SU-DHL-6 (cell line): Measurements from ENCODE around the gene ARL15.

Experiments used
- H2AFZ ChIP-seq: fragments of 200-600 bp; sonication (generic); 2 replicates; pipeline ENCODE4 v1.6.1; 2014; ENCODE audit warnings: low read depth, mild to moderate bottlenecking, moderate library complexity, mixed read lengths, antibody characterized with exemption, low read length; ENCODE audit not compliant: severe bottlenecking
- H3F3A ChIP-seq: fragments of 200-600 bp; shearing (Covaris generic); 2 replicates; pipeline ENCODE4 v1.6.0; 2016; ENCODE audit warnings: antibody characterized with exemption, mild to moderate bottlenecking; ENCODE audit not compliant: insufficient read depth
- H3K27ac ChIP-seq: fragments of 200-600 bp; sonication (generic); 2 replicates; pipeline ENCODE4 v1.5.1; 2016; ENCODE audit warnings: low read depth, mild to moderate bottlenecking, low read length, moderate library complexity, mixed read lengths
- H3K27me3 ChIP-seq: fragments of 200-600 bp; sonication (generic), shearing (Covaris generic); 2 replicates; pipeline ENCODE4 v1.6.0; 2014; ENCODE audit warnings: mild to moderate bottlenecking, low read length
- H3K36me3 ChIP-seq: fragments of 200-600 bp; sonication (generic); 2 replicates; pipeline ENCODE4 v1.6.1; 2014; ENCODE audit warnings: mild to moderate bottlenecking, low read length, mixed read lengths
- H3K4me2 ChIP-seq: fragments of 300-600, 200-600 bp; shearing (Covaris generic), sonication (generic); 2 replicates; pipeline ENCODE4 v1.6.0; 2014; ENCODE audit warnings: low read length, low read depth, mild to moderate bottlenecking; ENCODE audit not compliant: poor library complexity, severe bottlenecking
- H3K4me3 ChIP-seq: fragments of 200-600 bp; sonication (generic); 2 replicates; pipeline ENCODE4 v1.5.1; 2014; ENCODE audit warnings: antibody characterized with exemption, low read length, mild to moderate bottlenecking, mixed read lengths; ENCODE audit not compliant: insufficient read depth, poor library complexity, severe bottlenecking
- H3K79me2 ChIP-seq: fragments of 200-600 bp; sonication (generic); 2 replicates; pipeline ENCODE4 v1.6.1; 2014; ENCODE audit warnings: mild to moderate bottlenecking, low read length, moderate library complexity; ENCODE audit not compliant: insufficient read depth
- H3K9ac ChIP-seq: fragments of 200-600 bp; sonication (generic); 2 replicates; pipeline ENCODE4 v1.7.0; 2014; ENCODE audit warnings: mild to moderate bottlenecking, low read length
- H3K9me2 ChIP-seq: fragments of 200-600 bp; sonication (generic); replicated peaks from 2 replicates; pipeline ENCODE4 v1.6.1; 2014; ENCODE audit warnings: low read length; ENCODE audit not compliant: insufficient read depth
- H3K9me3 ChIP-seq: fragments of 200-600 bp; sonication (generic); 2 replicates; pipeline ENCODE4 v1.6.1; 2014; ENCODE audit warnings: low read length, mixed read lengths; ENCODE audit not compliant: insufficient read depth
- H4K20me1 ChIP-seq: fragments of 200-600 bp; sonication (generic); 2 replicates; pipeline ENCODE4 v1.6.1; 2014; ENCODE audit warnings: low read depth, mild to moderate bottlenecking, antibody characterized with exemption, low read length, moderate library complexity, mixed read lengths
- CTCF ChIP-seq: fragments of 200-600 bp; sonication (generic); IDR thresholded peaks from one replicate; pipeline ENCODE4 v1.5.1; 2017; ENCODE audit warnings: antibody characterized with exemption, mild to moderate bottlenecking, low read length, moderate library complexity; ENCODE audit not compliant: insufficient read depth, poor library complexity, severe bottlenecking
- EZH2phosphoT487 ChIP-seq: fragments of 200-600 bp; sonication (generic), shearing (Covaris generic); conservative IDR thresholded peaks from 2 replicates; pipeline ENCODE4 v1.6.1; 2018; ENCODE audit warnings: mild to moderate bottlenecking, antibody characterized with exemption, low read length, moderate library complexity, mixed read lengths

The ARL15 gene

GRCh38 chr5:54087436-54087835, 222.9 kb downstream of the ARL15 start:
- Histone ChIP-seq H3K27ac (no peak overlapping the region), H3K4me2 (no peak overlapping the region), H3F3A (no peaks in the 10 kb centered on the region), H3K27me3 (no peaks in the 10 kb centered on the region), H4K20me1 (no peaks in the 10 kb centered on the region), H3K79me2 (no peaks in the 10 kb centered on the region), H3K9me2 (no peaks in the 10 kb centered on the region), H3K9ac (no peak overlapping the region), H3K9me3 (no peaks in the 10 kb centered on the region), H3K4me3 (no peak overlapping the region), H3K36me3 (no peaks in the 10 kb centered on the region), H2AFZ (no peak overlapping the region)
- TF ChIP-seq CTCF: no peak
- no peak for TF ChIP-seq EZH2phosphoT487

GRCh38 chr5:54086191-54086590, 224.2 kb downstream of the ARL15 start:
- TF ChIP-seq EZH2phosphoT487: no peak
- TF ChIP-seq CTCF: no peak
- H3K4me3 ChIP-seq: no peak overlapping the region

DNA sequence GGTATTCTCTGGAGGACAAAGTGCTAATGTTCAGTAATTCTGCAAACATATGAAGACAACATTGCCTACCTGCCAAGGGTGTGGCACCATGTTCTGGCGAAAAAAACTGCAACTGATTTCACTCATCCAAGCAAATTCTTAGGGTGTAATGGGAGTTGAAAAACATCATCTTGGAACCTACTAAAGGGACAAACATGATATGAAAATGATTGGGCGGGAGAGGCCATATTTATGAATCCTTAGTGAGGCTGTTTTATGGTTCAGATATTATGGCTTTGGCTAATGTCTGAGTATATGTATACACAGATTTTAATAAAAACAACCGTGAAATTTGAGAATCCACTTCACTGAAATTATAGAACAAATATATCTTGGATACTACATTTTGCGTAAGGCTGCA, 225.7 kb downstream of the ARL15 start:
- no peaks in the 10 kb centered on the region for H3K27me3 ChIP-seq
- no peaks in the 10 kb centered on the region for H3F3A ChIP-seq
- H3K27ac ChIP-seq: no peak overlapping the region
- H3K9me3 ChIP-seq: no peaks in the 10 kb centered on the region
- no peaks in the 10 kb centered on the region for H3K36me3 ChIP-seq
- TF ChIP-seq EZH2phosphoT487: no peak
- H4K20me1 ChIP-seq: no peaks in the 10 kb centered on the region
- H3K9ac ChIP-seq: no peak overlapping the region
- no peaks in the 10 kb centered on the region for H3K9me2 ChIP-seq
- no peaks in the 10 kb centered on the region for H3K79me2 ChIP-seq
- H2AFZ ChIP-seq: no peak overlapping the region
- no peak overlapping the region for H3K4me3 ChIP-seq
- H3K4me2 ChIP-seq: no peak overlapping the region

More at GRCh38 chr5:54086191-54086590, 224.2 kb downstream of the ARL15 start:
- H3K79me2 ChIP-seq: no peaks in the 10 kb centered on the region
- no peaks in the 10 kb centered on the region for H3K9me3 ChIP-seq
- H2AFZ ChIP-seq: no peak overlapping the region
- H4K20me1 ChIP-seq: no peaks in the 10 kb centered on the region
- no peak overlapping the region for H3K9ac ChIP-seq
- no peak overlapping the region for H3K4me2 ChIP-seq
- no peaks in the 10 kb centered on the region for H3K9me2 ChIP-seq
- H3F3A ChIP-seq: no peaks in the 10 kb centered on the region
- no peaks in the 10 kb centered on the region for H3K27me3 ChIP-seq
- H3K36me3 ChIP-seq: no peaks in the 10 kb centered on the region
- no peak overlapping the region for H3K27ac ChIP-seq

DNA sequence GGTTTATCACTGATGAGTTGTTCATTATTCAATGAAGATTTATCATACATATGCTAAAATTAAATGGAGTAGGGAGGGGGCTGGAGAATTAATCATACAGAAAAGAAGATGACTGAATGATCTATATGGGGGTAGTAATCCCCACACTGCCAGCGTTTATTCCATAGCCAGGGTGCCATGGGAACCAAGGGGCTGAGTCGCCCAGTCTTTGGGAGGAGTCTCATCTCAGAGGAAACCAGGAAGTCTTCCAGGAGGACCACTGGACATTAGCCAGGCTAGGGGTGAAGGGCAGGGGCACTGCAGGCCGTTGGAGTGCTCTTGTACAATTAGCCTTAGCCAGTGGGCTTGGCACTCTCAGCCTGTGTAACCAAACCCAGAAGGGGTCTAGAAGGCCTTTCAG, 226.5 kb downstream of the ARL15 start:
- no peaks in the 10 kb centered on the region for H3K27me3 ChIP-seq
- no peak overlapping the region for H3K4me2 ChIP-seq
- H3K9me3 ChIP-seq: no peaks in the 10 kb centered on the region
- H3K9me2 ChIP-seq: no peaks in the 10 kb centered on the region
- no peaks in the 10 kb centered on the region for H3F3A ChIP-seq
- H3K36me3 ChIP-seq: no peaks in the 10 kb centered on the region
- H4K20me1 ChIP-seq: no peaks in the 10 kb centered on the region
- no peak overlapping the region for H3K4me3 ChIP-seq
- no peak overlapping the region for H3K9ac ChIP-seq
- TF ChIP-seq EZH2phosphoT487: no peak
- TF ChIP-seq CTCF: no peak
- no peak overlapping the region for H2AFZ ChIP-seq
- H3K27ac ChIP-seq: no peak overlapping the region
- no peaks in the 10 kb centered on the region for H3K79me2 ChIP-seq
